Measurements from ENCODE around the gene ZC3HAV1. TPM values are rescaled to one million over a fixed set of nuclear protein-coding genes. Genes with fewer than 3 reads are reported as not detected.
A peak's percentile ranks its signal among the peaks of the same experiment; 100 is the strongest.
"Not testable (repeated sequence)": the region's sequence is repeated elsewhere in the genome, so short reads cannot be mapped to it uniquely, and the experiment has no call there.

Gene ZC3HAV1
- total RNA-seq = 100 to 1,000 TPM in 1 of 2 donors, 10 to 100 TPM in 1; 97.8 to 167 TPM

DNA sequence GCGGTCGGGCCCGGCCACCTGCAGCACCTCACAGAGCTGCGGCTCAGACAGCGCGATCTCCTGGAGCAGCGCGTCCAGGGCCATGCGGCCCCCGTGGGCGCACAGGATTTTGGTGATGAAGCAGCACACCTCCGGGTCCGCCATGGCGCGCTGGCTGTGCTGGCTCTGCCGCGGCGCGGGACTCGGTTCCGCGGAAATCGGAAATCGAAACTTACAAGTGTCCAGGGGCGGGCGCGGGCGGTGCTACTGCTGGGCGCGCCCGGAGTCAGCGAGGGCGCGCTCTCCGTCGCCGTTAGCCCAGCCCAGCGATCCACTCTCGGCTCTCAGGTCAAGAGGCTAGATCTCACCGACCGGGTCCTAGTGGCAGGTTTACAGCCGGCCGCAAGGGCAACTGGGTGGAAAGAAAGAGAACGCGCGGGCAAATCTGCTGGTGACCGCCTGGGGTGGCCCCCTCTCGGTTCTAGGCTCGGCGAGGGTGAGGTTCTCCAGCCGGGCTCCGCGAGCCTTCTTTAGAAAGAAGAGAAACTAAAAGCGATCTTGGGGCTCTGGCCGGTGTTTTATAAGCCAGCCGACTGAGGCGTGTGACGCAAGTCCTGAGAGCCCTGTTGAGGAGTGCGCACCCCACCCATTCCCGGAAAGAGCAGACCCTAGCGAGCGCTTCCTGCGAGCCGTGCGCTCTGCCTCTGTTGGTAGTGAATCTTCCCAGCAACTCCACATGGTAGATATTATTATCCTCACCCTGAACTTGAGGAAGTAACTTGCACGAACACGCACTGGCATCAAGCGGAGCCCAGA lies at the start of gene ZC3HAV1:
Gene ZC3HAV1, minus strand, starts transcription at position 533 of the 795 bp plus-strand sequence. Its CDS starts 389 bp downstream, at position 144.
- H3K36me3 Mint-ChIP-seq = peaks cover 53% of the 10 kb centered on the region in 2 donors
- ATAC-seq (peak; percentile 78 to 82), DNase-seq (ENCODE audit: low spot score in 2 of 2) (peak; percentile 81 to 86)
- H3K27ac Mint-ChIP-seq = peak within 1 kb of the TSS; percentile 97 to 98
- H3K9me3 Mint-ChIP-seq = peaks cover 7 to 16% of the 10 kb centered on the region in 2 donors

DNA sequence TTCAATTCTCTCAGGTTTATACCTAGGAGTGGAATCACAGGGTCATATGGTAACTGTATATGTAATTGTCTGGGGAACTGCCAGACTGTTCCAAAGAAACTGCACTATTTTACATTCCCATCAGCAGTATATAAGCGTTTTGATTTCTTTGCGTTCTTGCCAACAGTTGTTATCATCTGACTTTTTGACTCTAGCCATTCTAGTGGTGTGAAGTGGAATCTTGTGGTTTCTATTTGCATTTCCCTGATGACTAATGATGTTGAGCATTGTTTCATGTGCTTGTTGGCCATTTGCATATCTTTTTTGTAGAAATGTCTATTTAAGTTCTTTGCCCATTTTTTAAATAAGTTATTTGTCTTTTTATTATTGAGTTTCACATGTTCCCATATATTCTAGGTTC lies 44.3 kb upstream of the ZC3HAV1 start:
- ATAC-seq = peak; percentile 54 to 81
- peaks cover 0 to 4% of the 10 kb centered on the region in 2 donors for H3K9me3 Mint-ChIP-seq
- no peak overlapping the region for H3K27ac Mint-ChIP-seq

DNA sequence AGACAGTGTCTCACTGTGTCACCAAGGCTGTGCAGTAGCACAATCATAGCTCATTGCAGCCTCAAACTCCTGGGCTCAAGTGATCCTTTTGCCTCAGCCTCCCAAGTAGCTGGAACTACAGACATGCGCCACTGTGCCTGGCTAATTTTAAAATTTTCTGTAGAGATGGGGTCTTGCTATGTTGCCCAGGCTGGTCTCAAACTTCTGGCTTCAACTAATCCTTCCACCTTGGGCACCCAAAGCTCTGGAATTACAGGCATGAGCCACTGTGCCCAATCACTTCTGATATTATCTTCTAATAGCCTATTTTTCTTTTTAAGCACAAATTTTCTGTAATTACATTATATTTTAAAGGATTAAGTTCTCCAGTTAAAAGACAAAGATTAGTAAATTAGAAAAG lies 42.6 kb upstream of the ZC3HAV1 start:
- Mint-ChIP-seq H3K36me3 (peaks cover 5% of the 10 kb centered on the region in 2 donors), H3K27ac (no peak overlapping the region), H3K9me3 (peaks cover 0 to 4% of the 10 kb centered on the region in 2 donors)
- DNase-seq (ENCODE audit: low spot score in 2 of 2) = no peak
- no peak for ATAC-seq

More for the DNA sequence above, 44.3 kb upstream of the ZC3HAV1 start:
- DNase-seq (ENCODE audit: low spot score in 2 of 2) = no peak
- peaks cover 5% of the 10 kb centered on the region in 2 donors for H3K36me3 Mint-ChIP-seq

DNA sequence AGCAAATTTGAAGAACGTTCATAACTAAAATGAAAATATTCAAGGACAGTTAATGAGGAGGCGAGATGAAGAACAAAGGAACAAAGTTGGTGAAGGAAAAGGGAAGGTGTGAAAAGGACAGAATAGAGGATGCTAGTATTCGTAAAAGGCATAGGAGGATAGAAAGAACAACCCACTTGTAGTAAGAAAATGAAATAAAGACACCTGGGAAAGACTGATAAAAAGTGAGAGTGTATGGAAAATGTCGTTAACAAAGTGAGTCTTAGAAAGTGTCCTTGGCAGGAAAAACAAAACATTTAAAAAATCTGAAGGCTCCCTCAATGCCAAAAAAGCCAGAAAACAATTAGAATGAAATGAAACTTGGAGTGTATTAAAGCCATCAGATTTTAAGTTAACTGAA lies 29.6 kb upstream of the ZC3HAV1 start:
- Mint-ChIP-seq H3K9me3 (no peaks in the 10 kb centered on the region), H3K36me3 (no peaks in the 10 kb centered on the region), H3K27ac (no peak overlapping the region)
- ATAC-seq = no peak
- DNase-seq (ENCODE audit: low spot score in 2 of 2) = no peak

DNA sequence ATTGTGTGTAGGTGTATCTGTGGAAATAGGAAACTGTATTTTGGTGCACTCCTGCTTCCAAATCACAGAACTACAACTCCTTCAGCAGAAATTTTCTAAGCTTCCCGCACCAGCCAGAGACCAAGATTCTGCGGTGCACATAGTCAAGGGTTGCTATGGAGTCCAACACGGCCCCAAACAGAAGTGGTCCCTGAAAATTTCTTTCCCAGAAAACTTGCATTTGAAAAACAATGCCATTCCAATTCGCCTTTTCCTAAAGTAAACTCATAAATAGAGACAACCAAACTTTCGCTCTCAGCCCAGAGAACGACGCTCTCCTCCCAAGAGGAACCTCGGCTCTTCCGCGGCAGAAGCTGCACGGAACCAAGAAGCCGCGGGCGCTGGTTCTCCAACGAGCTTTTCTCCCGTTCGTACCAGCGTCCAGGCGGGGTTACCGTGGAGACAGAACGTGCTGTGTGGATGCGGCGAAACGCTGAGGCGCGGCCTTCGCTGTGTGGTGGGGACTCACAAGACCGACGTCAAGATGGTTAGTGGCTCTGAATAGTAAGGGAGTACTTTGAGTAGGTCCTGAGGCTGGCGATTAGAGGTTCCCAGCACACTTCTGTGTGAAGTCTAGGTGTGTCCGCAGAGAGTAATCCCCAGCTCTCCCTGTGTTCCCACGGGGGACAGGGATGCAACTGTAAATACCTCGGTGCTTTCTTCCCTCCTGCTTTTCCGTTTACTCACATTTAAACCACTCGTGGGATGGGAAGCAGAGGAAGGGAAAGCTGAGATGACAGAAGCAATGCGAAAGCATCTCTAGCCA lies 24.0 kb upstream of the ZC3HAV1 start:
- Mint-ChIP-seq H3K27ac (peak overlapping the region; percentile 32 to 38), H3K36me3 (no peaks in the 10 kb centered on the region), H3K9me3 (no peaks in the 10 kb centered on the region)
- DNase-seq (ENCODE audit: low spot score in 2 of 2) (peak; percentile 77 to 91), ATAC-seq (peak; percentile 98 to 99)

DNA sequence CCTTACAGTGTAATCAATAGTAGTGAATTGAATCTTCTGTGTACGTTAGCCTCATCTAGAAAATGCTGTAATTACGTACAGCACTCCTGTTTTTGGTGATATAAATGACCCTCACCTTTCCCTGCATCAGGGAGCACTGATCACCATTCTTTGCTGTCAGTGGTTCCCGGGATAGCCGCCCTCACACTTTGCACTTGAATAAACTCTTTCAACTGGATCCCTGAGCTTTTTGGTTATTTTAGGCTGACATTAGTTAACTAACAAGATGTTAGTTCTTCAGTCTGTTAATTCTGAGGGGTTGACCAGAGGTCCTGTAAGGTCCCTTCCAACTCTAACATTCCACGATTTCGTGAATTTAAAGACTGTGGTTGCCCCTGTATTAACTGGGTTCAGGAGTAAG lies 23.4 kb upstream of the ZC3HAV1 start:
- Mint-ChIP-seq H3K9me3 (no peaks in the 10 kb centered on the region), H3K27ac (peak overlapping the region in 1 of 2 donors; percentile 32), H3K36me3 (no peaks in the 10 kb centered on the region)
- DNase-seq (ENCODE audit: low spot score in 2 of 2) (no peak), ATAC-seq (no peak)

DNA sequence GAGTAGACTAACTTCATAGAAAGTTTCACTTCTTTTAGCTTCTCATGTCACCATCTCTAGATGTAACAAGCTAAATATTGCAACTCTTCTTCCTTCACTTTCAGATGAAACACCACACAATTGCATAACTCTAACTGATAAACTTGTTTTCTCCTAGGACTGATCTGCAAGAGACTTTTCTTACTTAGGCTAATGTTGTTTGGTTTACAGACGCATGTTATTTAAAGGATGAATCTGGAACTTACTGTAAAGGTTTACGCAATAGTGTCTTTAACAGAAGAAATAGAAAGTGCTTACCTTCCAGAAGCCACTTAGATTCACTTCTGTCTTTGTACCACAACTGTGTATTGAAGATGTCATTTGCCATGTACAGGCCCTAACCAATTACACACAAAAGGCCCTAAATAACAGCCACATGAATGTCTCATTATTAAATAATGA lies 22.1 kb upstream of the ZC3HAV1 start:
- H3K27ac Mint-ChIP-seq = no peak overlapping the region
- H3K36me3 Mint-ChIP-seq = no peaks in the 10 kb centered on the region
- H3K9me3 Mint-ChIP-seq = no peaks in the 10 kb centered on the region
- ATAC-seq (no peak), DNase-seq (ENCODE audit: low spot score in 2 of 2) (no peak)

DNA sequence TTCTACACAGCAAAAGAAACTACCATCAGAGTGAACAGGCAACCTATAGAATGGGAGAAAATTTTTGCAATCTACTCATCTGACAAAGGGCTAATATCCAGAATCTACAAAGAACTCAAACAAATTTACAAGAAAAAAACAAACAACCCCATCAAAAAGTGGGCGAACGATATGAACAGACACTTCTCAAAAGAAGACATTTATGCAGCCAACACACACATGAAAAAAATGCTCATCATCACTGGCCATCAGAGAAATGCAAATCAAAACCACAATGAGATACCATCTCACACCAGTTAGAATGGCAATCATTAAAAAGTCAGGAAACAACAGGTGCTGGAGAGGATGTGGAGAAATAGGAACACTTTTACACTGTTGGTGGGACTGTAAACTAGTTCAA lies 20.3 kb upstream of the ZC3HAV1 start:
- not testable (repeated sequence) for DNase-seq (ENCODE audit: low spot score in 2 of 2); ATAC-seq; H3K27ac Mint-ChIP-seq; H3K9me3 Mint-ChIP-seq; H3K36me3 Mint-ChIP-seq

DNA sequence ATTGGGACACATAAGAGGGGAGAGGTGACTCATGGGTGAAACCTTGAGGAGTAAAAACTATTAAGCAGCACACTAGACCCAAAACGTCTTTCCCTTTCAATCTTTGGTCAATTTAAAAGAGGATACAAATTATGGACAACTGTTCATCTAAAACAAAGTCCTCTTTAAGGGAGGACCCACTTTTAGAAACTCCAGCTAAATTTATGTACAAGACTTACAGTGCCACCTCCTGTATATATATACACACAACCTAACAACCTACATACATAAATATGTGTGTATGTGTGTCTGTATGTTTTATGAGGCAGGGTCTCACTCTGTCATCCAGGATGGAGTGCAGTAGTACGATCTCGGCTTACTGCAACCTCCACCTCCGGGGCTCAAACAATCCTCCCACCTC lies 18.1 kb upstream of the ZC3HAV1 start:
- ATAC-seq = peak in 1 of 2 donors; percentile 28
- no peaks in the 10 kb centered on the region for H3K9me3 Mint-ChIP-seq
- H3K36me3 Mint-ChIP-seq = no peaks in the 10 kb centered on the region
- no peak for DNase-seq (ENCODE audit: low spot score in 2 of 2)
- no peak overlapping the region for H3K27ac Mint-ChIP-seq

DNA sequence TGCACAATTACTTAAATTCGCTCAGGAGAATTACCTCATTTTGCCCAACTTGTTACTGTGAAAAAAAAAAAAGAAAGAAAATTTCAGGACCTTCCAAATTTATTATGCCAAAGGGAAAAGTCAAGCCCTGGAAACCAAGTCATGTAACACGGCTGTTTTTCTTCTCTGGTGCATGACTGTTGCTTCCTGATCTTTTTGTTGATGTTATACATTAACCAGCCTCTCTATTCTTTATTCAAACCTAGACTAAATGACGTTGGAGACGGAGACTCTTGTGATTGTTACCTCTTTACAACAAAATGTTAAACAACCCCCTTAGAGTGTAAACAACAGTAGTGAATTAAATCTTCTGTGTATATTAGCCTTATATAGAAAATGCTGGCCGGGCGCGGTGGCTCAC lies 16.1 kb upstream of the ZC3HAV1 start:
- no peak overlapping the region for H3K27ac Mint-ChIP-seq
- no peak for DNase-seq (ENCODE audit: low spot score in 2 of 2)
- H3K9me3 Mint-ChIP-seq = no peaks in the 10 kb centered on the region
- ATAC-seq = no peak
- H3K36me3 Mint-ChIP-seq = no peaks in the 10 kb centered on the region

DNA sequence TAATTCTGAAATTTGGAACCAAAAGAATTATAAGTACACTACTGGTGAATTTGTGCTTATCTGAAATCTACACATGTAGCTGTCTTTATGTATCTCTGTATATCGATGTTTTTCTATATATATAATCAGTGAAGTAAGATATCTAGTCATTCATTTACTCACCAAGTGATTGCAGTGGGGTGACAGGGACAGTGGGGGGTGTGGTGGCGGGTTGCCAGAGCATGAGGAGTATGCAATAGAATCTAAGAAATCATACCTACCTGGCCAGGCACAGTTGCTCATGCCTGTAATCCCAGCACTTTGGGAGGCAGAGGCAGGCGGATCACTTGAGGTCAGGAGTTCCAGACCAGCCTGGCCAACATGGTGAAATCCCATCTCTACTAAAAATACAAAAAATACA lies 15.5 kb upstream of the ZC3HAV1 start:
- ATAC-seq = peak in 1 of 2 donors; percentile 53
- H3K36me3 Mint-ChIP-seq; H3K27ac Mint-ChIP-seq; DNase-seq (ENCODE audit: low spot score in 2 of 2); H3K9me3 Mint-ChIP-seq: not testable (repeated sequence)

DNA sequence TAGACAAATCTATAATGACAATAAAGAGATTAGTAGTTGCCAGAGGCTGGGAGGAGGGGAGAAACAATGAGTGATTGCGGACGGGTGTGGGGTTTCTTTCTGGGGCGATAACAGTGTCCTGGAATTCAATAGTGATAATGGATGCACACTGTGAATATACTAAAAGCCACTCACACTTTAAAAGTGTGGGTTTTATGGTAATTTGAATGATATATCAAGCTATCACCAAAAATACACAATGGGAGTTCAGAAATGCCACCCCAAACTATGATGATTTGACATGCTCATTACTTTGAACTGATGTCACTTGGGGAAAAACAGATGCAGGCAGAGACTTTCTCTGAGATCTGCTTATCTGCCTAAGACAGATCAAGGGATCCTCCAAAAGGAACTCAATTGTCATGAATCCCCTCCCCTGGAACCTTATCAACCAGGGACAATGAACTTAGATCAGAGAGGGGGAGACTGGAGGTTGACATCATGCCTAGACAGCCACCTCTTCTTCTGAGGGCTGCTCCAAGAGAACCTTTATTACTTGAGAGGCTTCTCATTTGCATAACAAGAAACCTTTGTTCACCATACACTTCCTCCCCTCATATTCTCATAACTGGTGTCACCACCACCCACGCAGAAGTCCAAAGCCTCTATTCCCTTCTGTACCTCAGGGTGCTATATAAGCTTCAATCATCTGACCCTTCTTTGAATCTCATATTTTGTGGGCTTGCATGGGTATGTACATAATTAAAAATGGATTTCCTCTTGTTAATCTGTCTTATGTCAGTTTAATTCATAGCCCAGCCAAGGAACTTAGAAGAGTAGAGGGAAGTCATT lies 14.8 kb upstream of the ZC3HAV1 start:
- Mint-ChIP-seq H3K9me3 (no peaks in the 10 kb centered on the region), H3K27ac (no peak overlapping the region)
- DNase-seq (ENCODE audit: low spot score in 2 of 2) = no peak

DNA sequence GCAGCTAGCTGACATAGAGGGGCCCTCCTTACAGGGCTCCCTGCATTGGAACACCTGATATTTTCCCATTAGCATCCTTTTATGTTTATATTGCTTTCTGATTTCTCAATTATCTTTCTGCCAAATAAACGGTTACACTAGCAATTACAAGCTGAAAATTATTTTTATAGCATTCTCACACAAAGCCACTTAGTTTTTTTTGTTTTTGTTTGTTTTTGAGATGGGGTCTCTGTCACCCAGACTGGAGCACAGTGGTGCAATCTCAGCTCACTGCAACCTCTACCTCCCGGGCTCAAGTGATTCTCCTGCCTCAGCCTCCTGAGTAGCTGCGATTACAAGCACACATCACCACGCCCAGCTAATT lies 9.9 kb upstream of the ZC3HAV1 start:
- no peak overlapping the region for H3K27ac Mint-ChIP-seq
- DNase-seq (ENCODE audit: low spot score in 2 of 2) = no peak
- no peak for ATAC-seq
- H3K36me3 Mint-ChIP-seq = no peaks in the 10 kb centered on the region
- H3K9me3 Mint-ChIP-seq = no peaks in the 10 kb centered on the region

More for the DNA sequence above, 14.8 kb upstream of the ZC3HAV1 start:
- no peaks in the 10 kb centered on the region for H3K36me3 Mint-ChIP-seq
- peak; percentile 86 to 92 for ATAC-seq

DNA sequence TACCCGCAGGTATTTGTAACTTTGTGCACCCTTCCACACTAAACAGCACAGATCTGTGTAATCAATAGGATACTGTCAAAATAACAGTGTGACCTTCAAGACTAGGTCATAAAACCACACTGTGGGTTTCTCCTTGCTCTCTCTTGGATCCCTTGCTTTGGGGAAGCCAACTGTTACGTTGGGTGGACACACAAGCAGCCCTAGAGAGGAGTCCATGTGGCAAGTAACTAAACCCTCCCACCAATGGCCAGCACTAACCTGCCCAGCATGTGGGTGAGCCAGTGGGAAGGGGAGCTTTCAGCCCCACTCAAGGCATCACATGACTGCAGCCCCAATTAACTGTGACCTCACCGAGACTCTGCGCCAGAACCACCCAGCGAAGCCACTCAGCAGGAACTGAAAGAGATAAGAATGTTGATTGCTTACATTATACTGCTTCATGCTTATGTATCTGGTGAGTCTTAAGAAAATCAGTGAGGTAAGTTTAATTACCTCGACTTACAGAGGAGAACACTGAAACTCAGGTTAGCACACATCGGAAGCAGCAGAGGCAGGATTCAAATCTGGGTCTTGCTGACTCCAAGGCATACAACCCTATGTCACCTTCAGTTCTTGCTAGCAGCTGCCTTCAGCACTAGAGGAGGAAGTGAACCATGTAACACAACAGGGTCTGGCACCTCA lies 9.4 kb upstream of the ZC3HAV1 start:
- no peak for DNase-seq (ENCODE audit: low spot score in 2 of 2)
- Mint-ChIP-seq H3K9me3 (no peaks in the 10 kb centered on the region), H3K27ac (peak overlapping the region; percentile 35 to 46), H3K36me3 (no peaks in the 10 kb centered on the region)
- peak; percentile 56 to 69 for ATAC-seq

DNA sequence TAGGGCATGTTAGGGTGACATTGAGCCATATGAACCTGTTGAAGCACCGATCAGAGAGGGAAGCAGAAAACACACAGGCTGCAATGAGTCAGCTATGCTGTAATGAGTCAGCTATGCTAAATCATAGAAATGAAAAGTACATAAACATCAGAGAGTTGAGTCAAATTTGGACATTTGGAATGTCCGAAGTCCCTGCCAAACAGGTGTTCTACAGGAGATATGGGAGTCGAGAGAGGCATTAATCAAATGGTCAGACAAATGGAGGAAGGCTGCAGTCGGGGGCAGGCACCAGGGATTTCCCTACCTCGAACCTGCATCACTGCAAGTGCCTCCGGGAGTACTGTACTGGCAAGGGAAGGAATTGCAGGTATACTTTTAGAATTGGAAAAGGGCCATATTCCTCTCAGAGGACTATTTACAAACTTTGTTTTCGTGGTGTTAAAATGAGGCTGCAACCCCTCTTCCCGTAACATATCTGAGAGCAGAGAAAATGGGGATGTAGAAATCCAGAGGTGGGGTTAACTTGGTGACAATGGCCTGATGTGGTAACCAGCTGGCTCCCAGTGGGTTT lies 8.8 kb upstream of the ZC3HAV1 start:
- Mint-ChIP-seq H3K9me3 (no peaks in the 10 kb centered on the region), H3K27ac (peak overlapping the region; percentile 35 to 58), H3K36me3 (no peaks in the 10 kb centered on the region)
- peak; percentile 90 to 93 for ATAC-seq
- DNase-seq (ENCODE audit: low spot score in 2 of 2) = no peak

All from activated naive CD4-positive, alpha-beta T cell treated with anti-CD3 and anti-CD28 coated beads, Interleukin-2, amount 50 U/mL, for 72 hours (primary cell).